Choroid plexus epithelial cell (primary cell): ENCODE measurements around the gene PUS7L.
"Not testable (repeated sequence)": the region's sequence is repeated elsewhere in the genome, so short reads cannot be mapped to it uniquely, and the experiment has no call there.

Source experiments
- DNase-seq: peaks from one replicate; pipeline ENCODE4 v3.0.0-alpha.2; 2010; ENCODE audit warnings: low read depth
- H3K4me3 ChIP-seq: 2 replicates; pipeline ENCODE4 v1.5.1; 2011; ENCODE audit warnings: low read depth, mild to moderate bottlenecking, control low read depth, low read length, moderate library complexity
- TF ChIP-seq, protein P1 (sequence below): conservative IDR thresholded peaks from 2 replicates; pipeline ENCODE4 v1.5.1; 2011; ENCODE audit warnings: low read depth, mild to moderate bottlenecking, control low read depth, inconsistent platforms, low read length, moderate library complexity

The PUS7L gene

DNA sequence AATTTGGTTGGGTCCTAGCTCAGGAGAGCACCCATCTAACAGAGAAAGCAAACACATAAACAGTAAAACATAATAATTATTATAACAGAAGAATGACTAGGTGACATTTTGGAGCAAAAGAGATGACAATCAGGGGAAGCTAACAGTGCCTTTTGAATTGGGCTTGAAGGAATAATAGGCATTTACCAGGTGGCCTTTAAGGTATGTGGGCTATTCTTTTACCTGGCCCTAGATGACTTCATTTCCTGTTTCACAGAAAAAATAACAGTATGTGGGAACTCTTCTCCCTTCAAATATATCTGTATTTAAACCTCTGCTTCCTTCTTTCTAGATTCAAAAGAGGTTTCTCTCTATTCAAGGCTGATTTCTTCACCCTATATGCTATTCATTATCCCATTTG lies 4.0 kb upstream of the PUS7L start:
- TF ChIP-seq, protein P1, sequence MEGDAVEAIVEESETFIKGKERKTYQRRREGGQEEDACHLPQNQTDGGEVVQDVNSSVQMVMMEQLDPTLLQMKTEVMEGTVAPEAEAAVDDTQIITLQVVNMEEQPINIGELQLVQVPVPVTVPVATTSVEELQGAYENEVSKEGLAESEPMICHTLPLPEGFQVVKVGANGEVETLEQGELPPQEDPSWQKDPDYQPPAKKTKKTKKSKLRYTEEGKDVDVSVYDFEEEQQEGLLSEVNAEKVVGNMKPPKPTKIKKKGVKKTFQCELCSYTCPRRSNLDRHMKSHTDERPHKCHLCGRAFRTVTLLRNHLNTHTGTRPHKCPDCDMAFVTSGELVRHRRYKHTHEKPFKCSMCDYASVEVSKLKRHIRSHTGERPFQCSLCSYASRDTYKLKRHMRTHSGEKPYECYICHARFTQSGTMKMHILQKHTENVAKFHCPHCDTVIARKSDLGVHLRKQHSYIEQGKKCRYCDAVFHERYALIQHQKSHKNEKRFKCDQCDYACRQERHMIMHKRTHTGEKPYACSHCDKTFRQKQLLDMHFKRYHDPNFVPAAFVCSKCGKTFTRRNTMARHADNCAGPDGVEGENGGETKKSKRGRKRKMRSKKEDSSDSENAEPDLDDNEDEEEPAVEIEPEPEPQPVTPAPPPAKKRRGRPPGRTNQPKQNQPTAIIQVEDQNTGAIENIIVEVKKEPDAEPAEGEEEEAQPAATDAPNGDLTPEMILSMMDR = no peak
- H3K4me3 ChIP-seq = no peak overlapping the region
- DNase-seq = no peak

DNA sequence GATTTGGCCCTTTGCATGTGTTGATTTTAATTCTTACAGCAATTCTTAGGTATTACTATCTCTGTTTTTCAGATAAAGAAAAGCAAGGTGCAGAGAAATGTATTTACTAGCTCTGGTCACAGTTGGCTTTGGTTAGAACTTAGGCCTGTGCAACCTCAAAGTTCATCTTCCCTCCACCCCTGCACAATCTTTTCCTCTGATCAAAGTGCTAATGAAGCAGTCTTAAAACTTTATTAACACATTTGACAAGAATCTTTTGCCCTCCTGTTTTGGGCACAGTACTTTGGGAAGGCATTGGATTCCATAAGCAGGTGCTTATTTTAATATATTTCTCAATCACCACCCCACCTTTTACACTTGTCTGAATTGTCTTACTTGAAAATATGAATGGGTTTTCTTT lies 2.9 kb upstream of the PUS7L start:
- no peak for DNase-seq
- H3K4me3 ChIP-seq = no peak overlapping the region
- TF ChIP-seq, protein P1 = no peak

DNA sequence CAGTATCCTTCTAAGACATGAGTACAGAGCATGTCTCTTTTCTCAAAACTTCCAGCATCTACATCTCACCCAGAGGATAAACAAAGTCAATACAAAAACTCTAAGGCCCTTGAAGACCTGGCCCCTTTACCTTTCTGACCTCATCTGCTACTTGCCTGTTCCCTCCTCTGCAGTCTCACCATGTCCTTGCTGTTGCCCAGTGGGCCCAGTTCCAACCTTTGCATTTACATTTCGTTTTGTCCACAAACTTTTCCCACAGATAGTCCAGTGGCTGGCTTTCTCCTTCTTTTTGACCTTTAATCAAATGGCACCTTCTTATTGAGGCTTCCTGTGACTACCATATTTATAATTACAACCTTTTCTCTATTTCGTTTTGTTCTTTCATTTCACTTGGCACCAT lies 1.8 kb upstream of the PUS7L start:
- TF ChIP-seq, protein P1 = no peak
- no peak overlapping the region for H3K4me3 ChIP-seq
- no peak for DNase-seq

DNA sequence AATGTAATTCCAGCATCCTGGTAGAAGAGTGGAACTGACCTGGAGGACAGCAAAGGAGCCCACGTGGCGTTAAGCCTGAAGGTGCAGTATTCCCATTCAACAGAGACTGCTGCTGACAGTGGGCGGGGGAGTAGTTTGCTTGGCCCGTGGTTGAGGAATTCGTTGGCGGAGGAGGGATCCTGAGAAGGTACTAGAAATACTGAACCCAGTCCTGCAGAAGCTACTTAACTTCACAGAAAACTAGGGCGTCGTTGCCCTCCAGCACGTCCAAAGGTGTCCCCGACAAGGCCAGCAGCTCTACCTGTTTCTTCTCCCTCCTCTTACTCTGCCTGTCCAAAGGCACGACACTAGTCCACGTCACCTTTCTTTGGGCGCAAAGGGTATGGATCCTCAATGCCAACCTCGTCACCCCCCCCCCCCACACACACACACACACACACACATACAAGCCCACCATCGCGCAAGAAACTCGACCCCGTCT lies 303 bp downstream of the PUS7L start:
- H3K4me3 ChIP-seq = peak overlapping the region; percentile 89
- DNase-seq = peak; percentile 50
- TF ChIP-seq, protein P1 = no peak

DNA sequence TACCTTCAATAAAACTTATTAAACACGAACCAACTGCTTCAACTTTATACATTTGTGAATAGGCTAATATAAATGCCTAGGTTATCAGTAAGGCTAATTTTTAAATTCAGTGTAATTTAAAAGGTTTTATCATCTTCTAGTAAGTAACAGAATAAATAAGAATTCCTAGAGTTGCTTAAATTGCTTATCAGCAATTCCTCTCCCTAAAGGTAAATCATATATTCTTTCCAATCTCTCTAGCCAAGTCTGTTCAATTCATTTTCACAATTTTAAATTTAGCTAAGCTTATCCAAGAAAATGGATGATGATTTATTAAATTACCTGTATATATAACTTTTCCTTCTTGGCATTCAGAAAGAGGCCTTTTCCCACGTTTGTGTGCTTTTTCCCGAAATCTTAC lies 4.6 kb downstream of the PUS7L start:
- no peak for DNase-seq
- no peak overlapping the region for H3K4me3 ChIP-seq
- TF ChIP-seq, protein P1 = no peak

DNA sequence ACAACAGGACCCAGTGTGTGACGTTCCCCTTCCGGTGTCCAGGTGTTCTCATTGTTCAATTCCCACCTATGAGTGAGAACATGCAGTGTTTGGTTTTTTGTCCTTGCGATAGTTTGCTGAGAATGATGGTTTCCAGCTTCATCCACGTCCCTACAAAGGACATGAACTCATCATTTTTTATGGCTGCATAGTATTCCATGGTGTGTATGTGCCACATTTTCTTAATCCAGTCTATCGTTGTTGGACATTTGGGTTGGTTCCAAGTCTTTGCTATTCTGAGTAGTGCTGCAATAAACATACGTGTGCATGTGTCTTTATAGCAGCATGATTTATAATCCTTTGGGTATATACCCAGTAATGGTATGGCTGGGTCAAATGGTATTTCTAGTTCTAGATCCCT lies 7.2 kb downstream of the PUS7L start:
- DNase-seq = not testable (repeated sequence)

DNA sequence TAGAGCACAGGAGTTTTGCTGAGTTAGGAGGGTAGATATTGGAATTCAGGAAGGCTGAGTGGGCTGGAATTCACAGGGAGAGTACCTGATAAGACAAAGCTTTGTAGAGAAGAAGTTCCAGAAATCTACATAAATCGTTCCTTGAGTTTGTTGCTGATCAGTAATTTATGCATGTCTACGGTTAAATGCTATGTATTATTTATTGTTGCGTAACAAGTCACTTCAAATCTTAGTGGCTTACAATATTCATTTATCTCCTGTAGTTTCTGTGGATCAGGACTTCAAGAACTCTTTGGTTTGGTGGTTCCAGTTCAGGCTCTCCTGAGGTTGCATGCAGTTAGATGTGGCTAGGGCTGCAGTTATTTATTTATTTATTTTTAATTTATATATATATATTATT lies 7.8 kb downstream of the PUS7L start:
- H3K4me3 ChIP-seq = no peak overlapping the region
- TF ChIP-seq, protein P1 = no peak
- DNase-seq = no peak

More for the DNA sequence above, 7.2 kb downstream of the PUS7L start:
- H3K4me3 ChIP-seq = not testable (repeated sequence)

DNA sequence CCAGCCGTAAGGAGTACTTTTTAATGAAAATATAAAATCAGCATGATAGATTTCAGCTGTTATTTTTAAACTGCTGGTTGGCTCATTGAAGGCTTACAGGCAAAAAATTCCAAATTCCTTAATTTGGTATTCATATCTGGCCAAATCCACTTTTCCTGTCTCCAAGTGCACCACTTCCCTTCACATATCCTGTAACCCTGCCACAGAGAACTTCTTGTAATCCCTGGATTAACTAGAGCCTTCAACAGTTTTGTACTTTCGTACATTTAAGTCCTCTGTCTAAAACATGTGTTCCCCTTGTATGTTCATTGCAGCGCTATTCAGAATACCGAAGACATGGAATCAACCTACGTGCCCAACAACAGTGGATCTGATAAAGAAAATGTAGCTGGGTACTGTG lies 9.6 kb downstream of the PUS7L start:
- no peak for DNase-seq
- TF ChIP-seq, protein P1 = no peak
- no peak overlapping the region for H3K4me3 ChIP-seq
